HepG2 (cell line): ENCODE measurements around the gene MAVS. TPM values are rescaled to one million over a fixed set of nuclear protein-coding genes. Genes with fewer than 3 reads are reported as not detected.

Experiments
- ATAC-seq: fragments of 200-7000 bp; cut with Tn5 transposase; 3 replicates; pipeline ENCODE4 v1.9.1; 2020; ENCODE audit warnings: mild to moderate bottlenecking, moderate library complexity
- BruUV-seq: library from RNA; stranded (reverse); fragments of 400-500 nt; replicated peaks from 2 replicates; lab custom pipeline; 2021; lab: Mats Ljungman, UMichigan
- CTCF ChIA-PET: fragments of 300-600 bp; formaldehyde crosslinking; extraction: SDS; loops from one replicate; lab custom pipeline; 2021; ENCODE audit warnings: low total read pairs, inconsistent platforms, low intra/inter-chr PET ratio; lab: Yijun Ruan, JAX
- POLR2A ChIA-PET: fragments of 350-600 bp; sonication (Branson Sonifier 250); formaldehyde crosslinking; loops from one replicate; lab custom pipeline; 2020; ENCODE audit warnings: antibody characterized with exemption, inconsistent platforms; lab: Yijun Ruan, JAX
- DNase-seq: peaks from one replicate; pipeline ENCODE4 v3.0.0-alpha.2; 2015; ENCODE audit warnings: low spot score
- FAIRE-seq: peaks from 3 replicates; lab custom pipeline; 2011; peaks lifted over from hg19 to GRCh38; lab: Jason Lieb, UNC
- H2AFZ ChIP-seq: one replicate; pipeline ENCODE4 v1.6.1; 2011; ENCODE audit warnings: low read length, inconsistent platforms
- H3K27ac ChIP-seq: fragments of 300-600 bp; 3 replicates; pipeline ENCODE4 v1.8.0; 2011; ENCODE audit warnings: mixed run types, mild to moderate bottlenecking, mixed read lengths, low read length, inconsistent platforms; ENCODE audit not compliant: insufficient read depth; ENCODE audit errors: extremely low read length
- H3K27me3 ChIP-seq, 2 experiments: fragments of 200-600 bp in 1 of 2; 2 replicates in 1 of 2; 3 replicates in 1 of 2; pipeline versions ENCODE4 v1.6.0 to v1.8.0; 2011; ENCODE audit warnings: low read length in 2 of 2, mild to moderate bottlenecking in 2 of 2, moderate library complexity in 2 of 2, inconsistent platforms in 1 of 2; ENCODE audit not compliant: insufficient read depth in 2 of 2, control insufficient read depth in 1 of 2
- H3K36me3 ChIP-seq, 2 experiments: fragments of 200-600 bp in 1 of 2; replicated peaks in 1 of 2; 2 replicates in 1 of 2; 3 replicates in 1 of 2; pipeline versions ENCODE4 v1.5.1 to v1.8.0; 2011; ENCODE audit warnings: low read length in 2 of 2, inconsistent platforms in 1 of 2; ENCODE audit not compliant: insufficient read depth in 2 of 2, control insufficient read depth in 1 of 2
- H3K4me1 ChIP-seq: 2 replicates; pipeline ENCODE4 v1.5.1; 2012; ENCODE audit warnings: low read length, inconsistent platforms; ENCODE audit not compliant: insufficient read depth
- H3K4me2 ChIP-seq: 2 replicates; pipeline ENCODE4 v1.6.0; 2011; ENCODE audit warnings: low read depth, low read length, inconsistent platforms
- H3K4me3 ChIP-seq, 3 experiments: fragments of 200-600 bp in 1 of 3; sonication (generic), shearing (Covaris generic) in 1 of 3; replicated peaks in 1 of 3; 2 replicates each; pipeline ENCODE4 v1.5.1; 2011 to 2016; ENCODE audit warnings: low read length in 3 of 3, inconsistent platforms in 2 of 3, low read depth in 2 of 3, mild to moderate bottlenecking in 2 of 3, control low read depth in 1 of 3, mixed read lengths in 1 of 3; ENCODE audit not compliant: insufficient read depth in 1 of 3
- H3K79me2 ChIP-seq: one replicate; pipeline ENCODE4 v1.6.1; 2011; ENCODE audit warnings: low read length, inconsistent platforms; ENCODE audit not compliant: insufficient read depth
- H3K9ac ChIP-seq: 2 replicates; pipeline ENCODE4 v1.6.0; 2011; ENCODE audit warnings: mild to moderate bottlenecking, low read depth, low read length, inconsistent platforms; ENCODE audit not compliant: insufficient read depth
- H3K9me3 ChIP-seq: 2 replicates; pipeline ENCODE4 v1.5.1; 2012; ENCODE audit warnings: mild to moderate bottlenecking, low read length
- H4K20me1 ChIP-seq: 2 replicates; pipeline ENCODE4 v1.6.0; 2011; ENCODE audit warnings: inconsistent platforms, mild to moderate bottlenecking, low read length, moderate library complexity; ENCODE audit not compliant: insufficient read depth
- KLF13 ChIP-seq: sonication (generic); formaldehyde crosslinking; IDR thresholded peaks from 2 replicates; pipeline ENCODE4 v1.4.0; 2020; ENCODE audit warnings: mild to moderate bottlenecking, missing genetic modification reagents
- PHF8 ChIP-seq: sonication (generic); formaldehyde crosslinking; IDR thresholded peaks from 2 replicates; pipeline ENCODE4 v1.5.0; 2020; ENCODE audit warnings: missing genetic modification reagents
- ZFX ChIP-seq: sonication (generic); formaldehyde crosslinking; IDR thresholded peaks from 2 replicates; pipeline ENCODE4 v1.4.0; 2020; ENCODE audit warnings: mild to moderate bottlenecking, low read depth, missing genetic modification reagents, moderate library complexity
- WGBS: methylation state at CpG from one replicate; pipeline ENCODE4 v1.1.6; 2017; ENCODE audit warnings: low lambda C conversion rate; 5-methylcytosine and 5-hydroxymethylcytosine counted together
- in situ Hi-C: cut with HindIII; loops from 2 replicates; pipeline ENCODE4 v1.10.0; 2017; ENCODE audit warnings: low pct_unique_long_range_greater_than_20kb; ENCODE audit not compliant: extremely low pct_ligation_motif_present
- intact Hi-C: fragments of 100-400 bp; cut with micrococcal nuclease; formaldehyde crosslinking; loops from one replicate; pipeline ENCODE4 v1.10.0; 2022; ENCODE audit not compliant: unreplicated experiment
- polyA plus RNA-seq, 8 experiments: library from polyadenylated mRNA; depleted of rRNA in 3 of 8; stranded (reverse) in 7 of 8; unstranded in 1 of 8; fragments of >200 nt; fragmentation: Illumina TruSeq in 4 of 8; extraction: Trizol in 4 of 8; gene quantifications; 2 replicates each; pipeline versions ENCODE4 v1.2.1 to v1.2.3, GENCODE V29; 2011 to 2016; ENCODE audit warnings: low read depth in 4 of 8, missing spikeins in 1 of 8, mixed read lengths in 1 of 8; ENCODE audit not compliant: insufficient read depth in 1 of 8
- total RNA-seq, 5 experiments: library from RNA; depleted of rRNA; stranded (reverse); fragments of >200 nt; fragmentation: Illumina TruSeq; extraction: Trizol; gene quantifications; 2 replicates each; pipeline ENCODE4 v1.2.3, GENCODE V29; 2016; ENCODE audit warnings: low read depth in 1 of 5
- TF ChIP-seq, protein P1 (sequence below): sonication (generic); formaldehyde crosslinking; IDR thresholded peaks from 2 replicates; pipeline ENCODE4 v1.5.0; 2020; ENCODE audit warnings: mild to moderate bottlenecking, missing genetic modification reagents, borderline replicate concordance
- TF ChIP-seq, protein P2 (sequence below): sonication (generic); formaldehyde crosslinking; IDR thresholded peaks from 2 replicates; pipeline ENCODE4 v1.8.1; 2023; ENCODE audit warnings: mild to moderate bottlenecking, missing genetic modification reagents
- TF ChIP-seq, protein P3 (sequence below): IDR thresholded peaks from 2 replicates; pipeline ENCODE4 v1.6.1; 2016; ENCODE audit warnings: missing genetic modification reagents, missing compliant biosample characterization

MAVS gene
- total and polyA plus RNA-seq, 2 of the 13 experiments (the other 11 are each of a cell fraction or from before 2014, with no cell fraction given): 27.3 to 36.6 TPM

DNA sequence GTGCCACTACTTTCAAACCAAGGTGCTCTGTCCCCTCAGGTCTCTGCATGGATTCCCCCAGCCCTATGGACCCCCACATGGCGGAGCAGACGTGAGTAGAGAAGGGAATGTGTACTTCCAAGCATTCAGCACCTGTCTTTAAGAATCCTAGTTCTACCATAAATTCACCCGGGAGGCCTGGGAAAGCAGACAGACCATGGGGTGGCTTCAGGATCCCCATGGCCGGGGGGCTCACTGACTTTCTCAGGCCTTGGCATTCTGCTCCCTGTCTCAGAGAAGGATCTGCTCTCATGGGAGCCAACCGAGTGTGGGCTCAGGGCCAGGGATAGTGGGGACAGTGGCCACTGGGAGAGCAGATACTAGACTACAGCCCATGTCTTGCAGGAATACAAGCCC, 48.3 kb upstream of the MAVS start (continued):
- TF ChIP-seq, protein P1, sequence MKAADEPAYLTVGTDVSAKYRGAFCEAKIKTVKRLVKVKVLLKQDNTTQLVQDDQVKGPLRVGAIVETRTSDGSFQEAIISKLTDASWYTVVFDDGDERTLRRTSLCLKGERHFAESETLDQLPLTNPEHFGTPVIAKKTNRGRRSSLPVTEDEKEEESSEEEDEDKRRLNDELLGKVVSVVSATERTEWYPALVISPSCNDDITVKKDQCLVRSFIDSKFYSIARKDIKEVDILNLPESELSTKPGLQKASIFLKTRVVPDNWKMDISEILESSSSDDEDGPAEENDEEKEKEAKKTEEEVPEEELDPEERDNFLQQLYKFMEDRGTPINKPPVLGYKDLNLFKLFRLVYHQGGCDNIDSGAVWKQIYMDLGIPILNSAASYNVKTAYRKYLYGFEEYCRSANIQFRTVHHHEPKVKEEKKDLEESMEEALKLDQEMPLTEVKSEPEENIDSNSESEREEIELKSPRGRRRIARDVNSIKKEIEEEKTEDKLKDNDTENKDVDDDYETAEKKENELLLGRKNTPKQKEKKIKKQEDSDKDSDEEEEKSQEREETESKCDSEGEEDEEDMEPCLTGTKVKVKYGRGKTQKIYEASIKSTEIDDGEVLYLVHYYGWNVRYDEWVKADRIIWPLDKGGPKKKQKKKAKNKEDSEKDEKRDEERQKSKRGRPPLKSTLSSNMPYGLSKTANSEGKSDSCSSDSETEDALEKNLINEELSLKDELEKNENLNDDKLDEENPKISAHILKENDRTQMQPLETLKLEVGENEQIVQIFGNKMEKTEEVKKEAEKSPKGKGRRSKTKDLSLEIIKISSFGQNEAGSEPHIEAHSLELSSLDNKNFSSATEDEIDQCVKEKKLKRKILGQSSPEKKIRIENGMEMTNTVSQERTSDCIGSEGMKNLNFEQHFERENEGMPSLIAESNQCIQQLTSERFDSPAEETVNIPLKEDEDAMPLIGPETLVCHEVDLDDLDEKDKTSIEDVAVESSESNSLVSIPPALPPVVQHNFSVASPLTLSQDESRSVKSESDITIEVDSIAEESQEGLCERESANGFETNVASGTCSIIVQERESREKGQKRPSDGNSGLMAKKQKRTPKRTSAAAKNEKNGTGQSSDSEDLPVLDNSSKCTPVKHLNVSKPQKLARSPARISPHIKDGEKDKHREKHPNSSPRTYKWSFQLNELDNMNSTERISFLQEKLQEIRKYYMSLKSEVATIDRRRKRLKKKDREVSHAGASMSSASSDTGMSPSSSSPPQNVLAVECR: no peak

DNA sequence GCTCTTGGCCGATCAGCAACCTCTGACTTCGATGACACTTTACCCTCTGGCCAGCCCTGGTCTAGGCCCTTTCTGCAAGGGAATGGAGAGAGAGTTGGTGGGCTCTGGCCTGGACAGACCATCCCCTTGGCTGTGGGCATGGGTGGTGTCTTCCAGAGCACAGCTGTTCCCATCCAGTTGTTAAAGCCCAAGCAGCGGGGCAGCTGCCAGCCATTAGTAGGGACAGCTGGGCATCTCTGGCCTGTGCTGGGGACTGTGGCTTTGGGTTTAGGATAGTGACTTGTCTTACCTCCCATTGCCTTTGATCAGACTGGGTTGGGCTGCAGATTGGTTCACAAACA, 47.8 kb upstream of the MAVS start:
- peak overlapping the region; percentile 77; the same call in 1 of the 2 replicates for H3K9ac ChIP-seq
- in situ Hi-C loops: no loop called here

More for the DNA sequence above, 47.8 kb upstream of the MAVS start:
- FAIRE-seq (no peak), ATAC-seq (no peak), DNase-seq (no peak)
- intact Hi-C loops: loop anchor here (1.0 kb wide), 2 partner anchors 12 to 21 kb away; partner anchors contain the start of gene AP5S1
- Histone ChIP-seq H3K36me3 (peaks cover 24 to 43% of the 10 kb centered on the region in 2 experiments), H3K27me3 (no peaks in the 10 kb centered on the region; a peak in 1 of 5 replicates), H3K27ac (peak overlapping the region; percentile 66), H3K79me2 (peaks cover 20% of the 10 kb centered on the region), H3K4me2 (peak overlapping the region; percentile 29), H4K20me1 (no peaks in the 10 kb centered on the region), H2AFZ (no peak overlapping the region), H3K4me1 (peaks cover 44% of the 10 kb centered on the region), H3K4me3 (no peak overlapping the region), H3K9me3 (no peaks in the 10 kb centered on the region)
- CTCF ChIA-PET: no interaction called here
- TF ChIP-seq, protein P2, sequence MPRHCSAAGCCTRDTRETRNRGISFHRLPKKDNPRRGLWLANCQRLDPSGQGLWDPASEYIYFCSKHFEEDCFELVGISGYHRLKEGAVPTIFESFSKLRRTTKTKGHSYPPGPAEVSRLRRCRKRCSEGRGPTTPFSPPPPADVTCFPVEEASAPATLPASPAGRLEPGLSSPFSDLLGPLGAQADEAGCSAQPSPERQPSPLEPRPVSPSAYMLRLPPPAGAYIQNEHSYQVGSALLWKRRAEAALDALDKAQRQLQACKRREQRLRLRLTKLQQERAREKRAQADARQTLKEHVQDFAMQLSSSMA: 0 out of 2 replicates have a peak, but pooled peaks have one; percentile 26
- TF ChIP-seq, protein P3, sequence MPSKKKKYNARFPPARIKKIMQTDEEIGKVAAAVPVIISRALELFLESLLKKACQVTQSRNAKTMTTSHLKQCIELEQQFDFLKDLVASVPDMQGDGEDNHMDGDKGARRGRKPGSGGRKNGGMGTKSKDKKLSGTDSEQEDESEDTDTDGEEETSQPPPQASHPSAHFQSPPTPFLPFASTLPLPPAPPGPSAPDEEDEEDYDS (CRISPR knock-in tag): no peak
- peak; percentile 28; the same call in 1 of the 2 replicates for TF ChIP-seq ZFX (CRISPR knock-in tag)
- 0 out of 2 replicates have a peak, but pooled peaks have one; percentile 23 for TF ChIP-seq PHF8
- TF ChIP-seq KLF13: 0 out of 2 replicates have a peak, but pooled peaks have one; percentile 66
- no TSS peak for BruUV-seq
- 98% methylated on average over 3 of the region's 3 CpGs for WGBS
- POLR2A ChIA-PET: interaction anchor here (0.9 to 2.4 kb wide), 2 partner anchors 20 to 22 kb away, joined by 3 to 12 read pairs; partner anchors contain the start of gene AP5S1
